Posterior vena cava (tissue), 2 donors: ENCODE measurements around the gene DMAC2. TPM values are rescaled to one million over a fixed set of nuclear protein-coding genes. Genes with fewer than 3 reads are reported as not detected.

ENCODE experiments used
- DNase-seq: peaks from one replicate; pipeline ENCODE4 v3.0.0-alpha.2; 2020; ENCODE audit warnings: low spot score
- intact Hi-C, 2 donors: fragments of 100-400 bp; cut with DNase I; formaldehyde crosslinking; loops; one replicate each; pipeline versions ENCODE4 v1.14.1 to v1.14.2; 2022 to 2023
- total RNA-seq, 2 donors: library from RNA; stranded (reverse); fragmentation: NEBNext Ultra II Directional; extraction: Animal tissue kit (Norgen Biotek cat#: 25700); gene quantifications; one replicate each; pipeline ENCODE4 v1.2.1, GENCODE V29; 2021
- donor health status: DM: yes; HTN: yes; CAD: no.
- donor health status: DM: yes; HTN: yes; CAD: no.

The DMAC2 gene
- total RNA-seq, 2 donors from 2014 or later, result 30.5 to 30.7 TPM

- DNase-seq, result no peak
These were observed 13.4 kb downstream of the DMAC2 start for GRCh38 chr19:41426116-41426841.

GRCh38 chr19:41425174-41426115 is 14.3 kb downstream of the DMAC2 start:
- intact Hi-C loops, result no loop called here

More at GRCh38 chr19:41426116-41426841, 13.4 kb downstream of the DMAC2 start:
- intact Hi-C loops, result no loop called here

DNA sequence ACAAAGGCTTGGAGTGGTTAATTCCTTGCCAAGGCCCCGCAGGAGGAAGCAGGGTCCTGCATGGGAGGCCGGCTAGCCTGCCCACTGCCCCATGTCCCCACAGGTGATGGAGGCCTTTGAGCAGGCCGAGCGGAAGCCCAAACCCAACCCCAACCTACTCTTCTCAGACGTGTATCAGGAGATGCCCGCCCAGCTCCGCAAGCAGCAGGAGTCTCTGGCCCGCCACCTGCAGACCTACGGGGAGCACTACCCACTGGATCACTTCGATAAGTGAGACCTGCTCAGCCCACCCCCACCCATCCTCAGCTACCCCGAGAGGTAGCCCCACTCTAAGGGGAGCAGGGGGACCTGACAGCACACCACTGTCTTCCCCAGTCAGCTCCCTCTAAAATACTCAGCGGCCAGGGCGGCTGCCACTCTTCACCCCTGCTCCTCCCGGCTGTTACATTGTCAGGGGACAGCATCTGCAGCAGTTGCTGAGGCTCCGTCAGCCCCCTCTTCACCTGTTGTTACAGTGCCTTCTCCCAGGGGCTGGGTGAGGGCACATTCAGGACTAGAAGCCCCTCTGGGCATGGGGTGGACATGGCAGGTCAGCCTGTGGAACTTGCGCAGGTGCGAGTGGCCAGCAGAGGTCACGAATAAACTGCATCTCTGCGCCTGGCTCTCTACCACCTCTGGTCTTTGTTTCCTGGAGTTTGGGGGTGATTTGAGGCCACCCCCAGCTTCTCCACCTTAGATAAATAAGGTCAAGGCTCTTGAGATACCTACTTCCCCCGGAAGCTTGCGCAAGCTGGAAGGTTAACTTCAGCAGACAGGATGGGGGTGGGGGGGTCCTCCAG is 15.2 kb downstream of the DMAC2 start:
- no peak for DNase-seq
- intact Hi-C loops, result no loop called here

More at GRCh38 chr19:41425174-41426115, 14.3 kb downstream of the DMAC2 start:
- no peak for DNase-seq

- DNase-seq, result no peak
These were observed 16.8 kb downstream of the DMAC2 start for GRCh38 chr19:41422955-41423354.

GRCh38 chr19:41422456-41422855 is 17.3 kb downstream of the DMAC2 start:
- intact Hi-C loops, result no loop called here
- DNase-seq, result no peak

More at GRCh38 chr19:41422955-41423354, 16.8 kb downstream of the DMAC2 start:
- intact Hi-C loops, result no loop called here

DNA sequence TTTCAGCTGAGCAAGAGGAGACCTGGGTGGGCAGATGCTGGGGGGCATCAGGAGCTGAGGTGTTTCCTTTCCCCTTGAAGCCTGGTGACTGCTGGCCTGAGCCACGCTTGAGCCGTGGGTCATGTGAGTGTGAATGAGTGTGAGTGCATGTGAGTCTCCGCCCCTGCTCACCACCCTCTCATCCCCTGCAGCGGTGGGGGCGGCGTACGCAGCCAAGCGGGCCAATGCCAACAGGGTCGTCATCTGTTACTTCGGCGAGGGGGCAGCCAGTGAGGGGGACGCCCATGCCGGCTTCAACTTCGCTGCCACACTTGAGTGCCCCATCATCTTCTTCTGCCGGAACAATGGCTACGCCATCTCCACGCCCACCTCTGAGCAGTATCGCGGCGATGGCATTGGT is 17.7 kb downstream of the DMAC2 start:
- no peak for DNase-seq
- intact Hi-C loops, result no loop called here

DNA sequence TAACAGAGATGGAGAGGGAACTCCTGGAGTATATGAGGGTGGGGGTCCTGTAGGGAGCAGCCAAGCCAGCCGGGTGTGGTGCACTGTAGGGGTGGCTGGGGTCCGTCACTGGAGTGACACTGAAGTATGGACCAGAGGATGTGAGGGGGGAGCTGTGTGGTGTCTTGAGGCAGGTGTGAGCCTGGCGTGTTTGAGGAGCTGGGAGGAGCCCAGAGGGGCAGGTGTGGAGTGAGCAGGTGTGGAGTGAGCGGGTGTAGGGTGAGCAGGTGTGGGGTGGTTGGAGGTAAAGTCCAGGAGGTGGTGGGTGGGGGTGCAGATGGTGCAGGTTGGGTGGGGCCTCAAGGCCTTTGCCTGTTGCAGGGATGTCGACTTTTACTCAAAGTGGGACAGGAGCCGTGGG is 18.4 kb downstream of the DMAC2 start:
- intact Hi-C loops, result no loop called here
- no peak for DNase-seq

GRCh38 chr19:41420101-41420880 is 19.4 kb downstream of the DMAC2 start:
- intact Hi-C loops, result no loop called here

DNA sequence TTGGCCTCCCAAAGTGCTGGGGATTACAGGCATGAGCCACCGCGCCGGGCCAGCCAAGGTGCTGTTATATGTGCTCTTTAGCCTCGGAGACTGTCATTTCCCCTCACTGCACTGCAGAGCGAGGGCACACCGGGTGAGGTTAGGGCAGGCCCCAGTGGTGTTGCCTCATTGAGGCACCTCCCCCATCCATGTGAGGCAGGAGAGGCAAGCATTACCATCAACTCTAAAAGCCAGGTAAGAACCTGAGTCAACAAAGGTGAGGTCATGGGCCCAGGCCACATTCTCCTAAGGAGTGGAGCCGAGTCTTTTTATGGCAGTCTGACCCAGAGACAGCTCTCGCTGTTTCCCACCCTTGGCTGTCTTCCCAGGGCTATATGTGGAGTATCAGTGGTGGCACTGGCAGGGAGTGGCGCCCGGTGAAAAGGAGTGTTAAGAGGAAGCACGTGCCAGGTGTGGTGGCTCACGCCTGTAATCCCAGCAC is 23.5 kb downstream of the DMAC2 start:
- intact Hi-C loops, result no loop called here
- no peak for DNase-seq

More at GRCh38 chr19:41420101-41420880, 19.4 kb downstream of the DMAC2 start:
- no peak for DNase-seq

- intact Hi-C loops, result no loop called here
- no peak for DNase-seq
These were observed 24.5 kb downstream of the DMAC2 start for GRCh38 chr19:41415154-41415571.

DNA sequence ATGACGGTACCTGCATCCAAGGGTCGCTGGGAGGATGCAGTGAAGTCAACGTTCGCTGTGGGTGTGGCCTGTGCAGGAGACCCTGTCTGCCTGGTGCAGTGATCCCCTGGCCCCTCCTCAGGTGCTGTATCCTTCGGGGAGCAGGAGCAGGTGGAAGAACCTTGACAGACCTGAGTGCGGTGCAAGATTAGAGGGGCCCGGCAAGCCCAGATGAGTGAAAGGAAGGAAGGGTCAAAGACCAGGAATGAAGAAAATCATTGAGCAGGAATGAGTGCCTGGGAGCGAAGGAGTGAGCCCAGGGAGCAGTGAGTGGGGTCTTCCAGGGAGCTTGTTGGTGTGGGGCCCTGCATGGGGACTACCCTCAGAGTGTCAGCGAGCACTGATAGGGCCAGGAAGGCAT is 25.3 kb downstream of the DMAC2 start:
- intact Hi-C loops, result no loop called here
- DNase-seq, result no peak

DNA sequence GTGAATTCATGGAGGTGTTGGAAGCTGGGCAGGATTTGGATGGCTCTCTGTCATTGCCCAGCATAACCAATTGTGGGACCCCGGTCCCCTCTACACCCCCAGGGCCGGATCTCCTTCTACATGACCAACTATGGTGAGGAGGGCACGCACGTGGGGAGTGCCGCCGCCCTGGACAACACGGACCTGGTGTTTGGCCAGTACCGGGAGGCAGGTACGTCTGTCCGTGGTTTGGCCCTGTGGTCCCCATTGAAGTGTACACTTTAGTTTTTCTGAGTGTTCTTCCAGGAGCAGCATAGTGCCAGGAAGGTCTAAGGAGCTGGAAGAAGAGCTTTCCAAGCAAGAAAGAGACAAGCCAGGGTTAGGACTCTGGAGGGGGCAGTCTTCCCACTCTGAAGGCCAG is 25.8 kb downstream of the DMAC2 start:
- no peak for DNase-seq
- intact Hi-C loops, result no loop called here

DNA sequence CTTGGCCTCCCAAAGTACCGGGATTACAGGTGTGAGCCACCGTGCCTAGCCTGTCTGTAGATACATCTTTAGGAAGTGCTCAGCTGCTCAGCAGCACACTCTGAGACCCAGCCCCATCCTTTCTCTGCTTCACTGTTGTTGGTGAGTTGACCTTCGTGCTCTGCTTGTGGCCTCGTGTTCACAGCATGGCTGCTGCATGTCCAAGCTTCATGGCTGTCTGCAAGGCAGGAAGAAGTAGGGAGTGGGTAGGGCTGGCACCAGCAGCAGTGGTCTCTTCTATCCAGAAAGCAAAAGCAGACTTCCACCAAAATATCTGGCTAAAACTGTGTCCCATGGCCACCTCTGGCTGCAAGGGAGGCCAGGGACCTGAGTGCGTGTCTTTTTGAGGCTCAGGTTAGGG is 26.8 kb downstream of the DMAC2 start:
- intact Hi-C loops, result no loop called here
- DNase-seq, result no peak

- intact Hi-C loops, result no loop called here
- no peak for DNase-seq
These were observed 27.8 kb downstream of the DMAC2 start for GRCh38 chr19:41411968-41412265.

GRCh38 chr19:41411100-41411967 is 28.4 kb downstream of the DMAC2 start:
- intact Hi-C loops, result no loop called here
- no peak for DNase-seq

GRCh38 chr19:41410336-41411054 is 29.2 kb downstream of the DMAC2 start:
- intact Hi-C loops, result no loop called here
- DNase-seq, result no peak

GRCh38 chr19:41409288-41409687 is 30.4 kb downstream of the DMAC2 start:
- no peak for DNase-seq
- intact Hi-C loops, result no loop called here
